ENCODE measurements around the gene EFCAB13. TPM values are rescaled to one million over a fixed set of nuclear protein-coding genes. Genes with fewer than 3 reads are reported as not detected.

The EFCAB13 gene
- polyA plus RNA-seq, 2 of the 4 experiments (the other 2 are of a cell fraction): 2.9 to 6.0 TPM

DNA sequence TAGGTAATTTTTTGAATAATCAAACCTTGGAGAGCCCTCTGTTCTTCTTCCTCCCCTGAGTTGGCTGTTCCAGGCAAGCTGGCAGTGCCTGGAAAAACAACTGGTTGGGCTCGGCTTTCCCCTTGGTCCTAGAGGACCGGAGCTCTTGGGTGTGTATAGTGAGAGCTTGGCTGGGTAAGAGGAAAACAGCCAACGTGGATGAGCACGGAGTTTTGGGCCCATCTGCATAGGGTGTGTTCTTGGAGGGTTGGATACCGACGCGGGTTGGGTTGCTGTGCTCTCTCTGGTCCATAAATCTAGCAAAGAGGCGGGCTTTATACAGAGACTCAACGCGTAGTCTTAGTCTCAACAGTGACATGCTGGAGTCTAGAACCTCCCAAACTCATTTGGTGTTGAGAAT, 46.9 kb upstream of the EFCAB13 start:
- Histone ChIP-seq H3K4me1 (peaks cover 12% of the 10 kb centered on the region; the same call in 2 of the 3 replicates), H3K4me2 (0 out of 3 replicates have a peak overlapping the region, but pooled peaks have one; percentile 18), H3K4me3 (no peak overlapping the region), H3K9me3 (no peaks in the 10 kb centered on the region), H3K27ac (no peak overlapping the region; a peak in 1 of 6 replicates)
- ATAC-seq: peak; percentile 68 to 80; a peak in 5 of 6 replicates
- TF ChIP-seq ZSCAN20 (CRISPR knock-in tag; IDR thresholded peaks at IDR 0.05): no peak
- TF ChIP-seq, protein P1, sequence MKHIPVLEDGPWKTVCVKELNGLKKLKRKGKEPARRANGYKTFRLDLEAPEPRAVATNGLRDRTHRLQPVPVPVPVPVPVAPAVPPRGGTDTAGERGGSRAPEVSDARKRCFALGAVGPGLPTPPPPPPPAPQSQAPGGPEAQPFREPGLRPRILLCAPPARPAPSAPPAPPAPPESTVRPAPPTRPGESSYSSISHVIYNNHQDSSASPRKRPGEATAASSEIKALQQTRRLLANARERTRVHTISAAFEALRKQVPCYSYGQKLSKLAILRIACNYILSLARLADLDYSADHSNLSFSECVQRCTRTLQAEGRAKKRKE (CRISPR knock-in tag; IDR thresholded peaks at IDR 0.05; ENCODE audit: low read depth): no peak
- TF ChIP-seq USF2 (IDR thresholded peaks at IDR 0.05): no peak
- no peak for TF ChIP-seq CBX2 (IDR thresholded peaks at IDR 0.05; ENCODE audit: borderline replicate concordance, low read depth)
- no peak for TF ChIP-seq SREBF2 (IDR thresholded peaks at IDR 0.05)
- no peak for TF ChIP-seq RARB (CRISPR knock-in tag; IDR thresholded peaks at IDR 0.05)
- TF ChIP-seq HES2 (IDR thresholded peaks at IDR 0.05): no peak
- TF ChIP-seq KDM5A (IDR thresholded peaks at IDR 0.05): no peak
- no peak for TF ChIP-seq PHF8 (IDR thresholded peaks at IDR 0.05; ENCODE audit: borderline replicate concordance, low read depth)
- TF ChIP-seq POLR2A (IDR thresholded peaks at IDR 0.05; ENCODE audit: low read length): no peak
- TF ChIP-seq FOXS1 (CRISPR knock-in tag; IDR thresholded peaks at IDR 0.05): no peak
- WGBS (ENCODE audit: missing lambda C conversion rate): 65% methylated on average over 10 of the region's 10 CpGs
- ChIA-PET CTCF (interaction anchor here (1.2 to 2.8 kb wide), 4 partner anchors 11 to 47 kb away, joined by 3 to 9 read pairs (median 4); partner anchors contain the start of gene ITGB3), POLR2A (no interaction called here)
- no peak for FAIRE-seq
- peak in 1 of 2 experiments; percentile 33 for DNase-seq (ENCODE audit: low read depth in 1 of 2, low spot score in 1 of 2)

DNA sequence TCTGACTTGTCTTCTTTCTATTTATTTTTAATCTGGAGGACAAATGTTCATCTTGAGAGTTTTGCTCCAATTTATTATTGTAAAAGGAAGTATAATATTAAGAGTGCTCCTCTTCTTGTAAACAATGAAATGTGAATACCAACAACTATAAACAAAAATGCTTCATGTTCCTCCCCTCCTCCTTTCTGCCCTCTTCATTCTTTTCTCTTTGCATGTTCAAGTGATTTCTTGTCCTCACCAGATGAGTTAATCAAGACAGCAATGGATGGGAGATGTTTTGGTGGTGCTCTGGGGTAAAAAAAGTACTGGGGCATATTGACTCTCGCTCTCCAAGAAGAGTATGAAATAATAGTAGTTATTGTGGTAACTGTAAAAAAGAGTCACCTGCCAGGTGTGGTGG, 45.8 kb upstream of the EFCAB13 start:
- no peak overlapping the region for H3K4me2 ChIP-seq
- H3K4me1 ChIP-seq: peaks cover 12% of the 10 kb centered on the region; the same call in 2 of the 3 replicates
- no peaks in the 10 kb centered on the region for H3K9me3 ChIP-seq
- TF ChIP-seq CHD4 (IDR thresholded peaks at IDR 0.05; ENCODE audit: borderline replicate concordance) (no peak), ZC3H11A (IDR thresholded peaks at IDR 0.05) (no peak), CBX2 (IDR thresholded peaks at IDR 0.05; ENCODE audit: borderline replicate concordance, low read depth) (no peak)
- FAIRE-seq: no peak
- ChIA-PET CTCF (interaction anchor here (1.3 kb wide), 1 partner anchor 24 kb away, joined by 3 read pairs; the partner anchor contains the start of gene ITGB3), POLR2A (no interaction called here)
- H3K27ac ChIP-seq: no peak overlapping the region
- no peak for ATAC-seq
- WGBS (ENCODE audit: missing lambda C conversion rate): 84% methylated on average over 1 of the region's 1 CpG
- no peak for DNase-seq (ENCODE audit: low read depth in 1 of 2, low spot score in 1 of 2)
- no peak overlapping the region for H3K4me3 ChIP-seq

GRCh38 chr17:47278561-47278960, 45.2 kb upstream of the EFCAB13 start:
- CTCF ChIA-PET: no interaction called here
- no peaks in the 10 kb centered on the region for H3K9me3 ChIP-seq
- no peak for DNase-seq (ENCODE audit: low read depth in 1 of 2, low spot score in 1 of 2)
- peaks cover 12% of the 10 kb centered on the region; the same call in 2 of the 3 replicates for H3K4me1 ChIP-seq
- no peak overlapping the region for H3K4me2 ChIP-seq
- H3K4me3 ChIP-seq: no peak overlapping the region
- peak overlapping the region in 1 of 2 experiments; percentile 40; a peak in 1 of 6 replicates for H3K27ac ChIP-seq
- TF ChIP-seq HMGXB4 (CRISPR knock-in tag; IDR thresholded peaks at IDR 0.05; ENCODE audit: borderline replicate concordance) (no peak), TFCP2L1 (CRISPR knock-in tag; IDR thresholded peaks at IDR 0.05) (no peak), ZNF302 (CRISPR knock-in tag; IDR thresholded peaks at IDR 0.05) (no peak), HDAC2 (IDR thresholded peaks at IDR 0.05) (no peak), EHMT2 (IDR thresholded peaks at IDR 0.05; ENCODE audit: low read depth) (no peak), CEBPB (IDR thresholded peaks at IDR 0.05) (no peak), KDM5A (IDR thresholded peaks at IDR 0.05) (no peak), HEYL (CRISPR knock-in tag; IDR thresholded peaks at IDR 0.05) (no peak)
- TF ChIP-seq, protein P2, sequence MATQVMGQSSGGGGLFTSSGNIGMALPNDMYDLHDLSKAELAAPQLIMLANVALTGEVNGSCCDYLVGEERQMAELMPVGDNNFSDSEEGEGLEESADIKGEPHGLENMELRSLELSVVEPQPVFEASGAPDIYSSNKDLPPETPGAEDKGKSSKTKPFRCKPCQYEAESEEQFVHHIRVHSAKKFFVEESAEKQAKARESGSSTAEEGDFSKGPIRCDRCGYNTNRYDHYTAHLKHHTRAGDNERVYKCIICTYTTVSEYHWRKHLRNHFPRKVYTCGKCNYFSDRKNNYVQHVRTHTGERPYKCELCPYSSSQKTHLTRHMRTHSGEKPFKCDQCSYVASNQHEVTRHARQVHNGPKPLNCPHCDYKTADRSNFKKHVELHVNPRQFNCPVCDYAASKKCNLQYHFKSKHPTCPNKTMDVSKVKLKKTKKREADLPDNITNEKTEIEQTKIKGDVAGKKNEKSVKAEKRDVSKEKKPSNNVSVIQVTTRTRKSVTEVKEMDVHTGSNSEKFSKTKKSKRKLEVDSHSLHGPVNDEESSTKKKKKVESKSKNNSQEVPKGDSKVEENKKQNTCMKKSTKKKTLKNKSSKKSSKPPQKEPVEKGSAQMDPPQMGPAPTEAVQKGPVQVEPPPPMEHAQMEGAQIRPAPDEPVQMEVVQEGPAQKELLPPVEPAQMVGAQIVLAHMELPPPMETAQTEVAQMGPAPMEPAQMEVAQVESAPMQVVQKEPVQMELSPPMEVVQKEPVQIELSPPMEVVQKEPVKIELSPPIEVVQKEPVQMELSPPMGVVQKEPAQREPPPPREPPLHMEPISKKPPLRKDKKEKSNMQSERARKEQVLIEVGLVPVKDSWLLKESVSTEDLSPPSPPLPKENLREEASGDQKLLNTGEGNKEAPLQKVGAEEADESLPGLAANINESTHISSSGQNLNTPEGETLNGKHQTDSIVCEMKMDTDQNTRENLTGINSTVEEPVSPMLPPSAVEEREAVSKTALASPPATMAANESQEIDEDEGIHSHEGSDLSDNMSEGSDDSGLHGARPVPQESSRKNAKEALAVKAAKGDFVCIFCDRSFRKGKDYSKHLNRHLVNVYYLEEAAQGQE (IDR thresholded peaks at IDR 0.05): no peak
- POLR2A ChIA-PET: no interaction called here
- 77% methylated on average over 4 of the region's 4 CpGs for whole genome bisulfite sequencing (ENCODE audit: missing lambda C conversion rate)
- ATAC-seq: no peak
- FAIRE-seq: no peak

All from A549 (cell line).